Lower leg skin (tissue), 3 donors: ENCODE measurements around the gene PLCG1.

Experiments
- CTCF ChIP-seq, 3 donors: fragments of 450-650 bp; IDR thresholded peaks; one replicate each; pipeline ENCODE4 v1.5.1; 2016; ENCODE audit warnings: antibody characterized with exemption in 3 of 3, mild to moderate bottlenecking in 3 of 3, moderate library complexity in 2 of 3
- POLR2A ChIP-seq, 2 donors: fragments of 450-650 bp; IDR thresholded peaks; one replicate each; pipeline ENCODE4 v1.6.1; 2016 to 2017; ENCODE audit warnings: antibody characterized with exemption in 2 of 2, mild to moderate bottlenecking in 1 of 2, moderate library complexity in 1 of 2

GRCh38 chr20:41158082-41158625, 20.8 kb downstream of the PLCG1 start:
- TF ChIP-seq CTCF (IDR thresholded peaks at IDR 0.05): no peak
- TF ChIP-seq POLR2A (IDR thresholded peaks at IDR 0.05): no peak
